WTC11 (cell line): ENCODE results near the gene CAMK1.

Experiments used
- CREB1 ChIP-seq: sonication (generic); formaldehyde crosslinking; IDR thresholded peaks from 2 replicates; pipeline ENCODE4 v1.8.0; 2023; ENCODE audit warnings: mild to moderate bottlenecking, missing genetic modification reagents
- CTCF ChIP-seq: fragments of 200-600 bp; IDR thresholded peaks from 2 replicates; pipeline ENCODE4 v1.8.0; 2022; ENCODE audit warnings: antibody characterized with exemption
- E2F4 ChIP-seq: sonication (generic); formaldehyde crosslinking; IDR thresholded peaks from 2 replicates; pipeline ENCODE4 v1.8.1; 2022; ENCODE audit warnings: low read depth, mild to moderate bottlenecking, moderate library complexity, missing genetic modification reagents, borderline replicate concordance
- FOXP4 ChIP-seq: sonication (generic); formaldehyde crosslinking; IDR thresholded peaks from 2 replicates; pipeline ENCODE4 v1.8.0; 2022; ENCODE audit warnings: mild to moderate bottlenecking, missing genetic modification reagents
- MLX ChIP-seq: sonication (generic); formaldehyde crosslinking; IDR thresholded peaks from 2 replicates; pipeline ENCODE4 v1.8.1; 2023; ENCODE audit warnings: mild to moderate bottlenecking, missing genetic modification reagents, moderate library complexity
- RELA ChIP-seq: sonication (generic); formaldehyde crosslinking; IDR thresholded peaks from 2 replicates; pipeline ENCODE4 v1.8.1; 2022; ENCODE audit warnings: missing genetic modification reagents, mild to moderate bottlenecking, borderline replicate concordance
- ZNF416 ChIP-seq: fragments of 250-450 bp; sonication (Bioruptor Pico); IDR thresholded peaks from 2 replicates; pipeline ENCODE4 v1.9.0; 2021; ENCODE audit warnings: mild to moderate bottlenecking, inconsistent platforms
- TF ChIP-seq, protein P1 (sequence below): sonication (generic); formaldehyde crosslinking; conservative IDR thresholded peaks from 2 replicates; pipeline ENCODE4 v1.8.1; 2022; ENCODE audit warnings: mild to moderate bottlenecking, missing genetic modification reagents

DNA sequence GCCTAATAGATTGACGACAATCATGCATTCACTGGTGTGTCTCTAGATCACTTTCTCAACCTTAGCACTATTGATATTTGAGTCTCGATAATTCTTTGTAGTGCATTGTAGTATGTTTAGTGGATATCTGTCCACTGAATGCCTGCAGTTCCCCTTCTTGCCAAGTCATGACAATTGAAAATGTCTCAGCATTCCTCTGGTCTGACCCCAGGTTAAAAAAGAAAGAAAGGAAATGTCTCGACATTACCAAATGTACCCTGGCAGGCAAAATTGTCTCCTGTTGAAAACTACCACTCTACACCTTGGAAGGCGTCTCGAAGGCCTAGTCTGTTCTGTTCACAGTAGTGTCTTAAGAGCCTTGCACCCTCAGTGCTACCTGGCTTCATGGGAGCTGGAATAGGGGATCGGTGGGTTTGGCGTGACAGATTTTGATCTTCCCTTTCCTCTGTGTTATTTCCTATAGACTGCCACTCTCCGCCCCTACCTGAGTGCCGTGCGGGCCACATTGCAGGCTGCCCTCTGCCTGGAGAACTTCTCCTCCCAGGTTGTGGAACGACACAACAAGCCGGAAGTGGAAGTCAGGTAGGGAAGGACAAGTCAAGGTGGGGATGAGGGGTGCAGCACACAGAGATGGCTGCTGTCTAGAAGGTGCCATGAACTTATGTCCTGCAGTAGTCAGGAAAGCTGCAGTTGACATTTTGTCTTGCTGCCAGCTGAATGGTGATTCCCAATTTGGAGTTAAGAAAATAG is 27.6 kb upstream of the CAMK1 start:
- TF ChIP-seq CREB1 (CRISPR knock-in tag): no peak
- TF ChIP-seq MLX: no peak
- no peak for TF ChIP-seq RELA (CRISPR knock-in tag)
- TF ChIP-seq CTCF: no peak
- TF ChIP-seq E2F4 (CRISPR knock-in tag): no peak
- no peak for TF ChIP-seq FOXP4 (CRISPR knock-in tag)
- TF ChIP-seq ZNF416 (CRISPR knock-in tag): no peak
- TF ChIP-seq, protein P1, sequence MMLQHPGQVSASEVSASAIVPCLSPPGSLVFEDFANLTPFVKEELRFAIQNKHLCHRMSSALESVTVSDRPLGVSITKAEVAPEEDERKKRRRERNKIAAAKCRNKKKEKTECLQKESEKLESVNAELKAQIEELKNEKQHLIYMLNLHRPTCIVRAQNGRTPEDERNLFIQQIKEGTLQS (CRISPR knock-in tag): no peak
